Fibroblast of the aortic adventitia (primary cell): ENCODE results near the gene KLHDC4. TPM values are rescaled to one million over a fixed set of nuclear protein-coding genes. Genes with fewer than 3 reads are reported as not detected.

Experiments
- DNase-seq: peaks from one replicate; pipeline ENCODE4 v3.0.0-alpha.2; 2010; ENCODE audit warnings: low read depth
- H3K4me3 ChIP-seq: 2 replicates; pipeline ENCODE4 v1.5.1; 2011; ENCODE audit warnings: low read depth, mild to moderate bottlenecking, control low read depth, low read length, moderate library complexity
- CTCF ChIP-seq: IDR thresholded peaks from 2 replicates; pipeline ENCODE4 v1.5.1; 2011; ENCODE audit warnings: mild to moderate bottlenecking, low read length, control low read depth, inconsistent platforms; ENCODE audit not compliant: insufficient read depth
- total RNA-seq: library from RNA; depleted of rRNA; stranded (reverse); fragments of >200 nt; gene quantifications from 2 replicates; pipeline ENCODE4 v1.2.3, GENCODE V29; 2012; ENCODE audit warnings: low replicate concordance

The KLHDC4 gene
- total RNA-seq, 1 donor: 21.6 TPM

- TF ChIP-seq CTCF: no peak
- H3K4me3 ChIP-seq: no peak overlapping the region
- no peak for DNase-seq
Measured at GRCh38 chr16:87701505-87701921, 64.3 kb downstream of the KLHDC4 start.

- no peak overlapping the region for H3K4me3 ChIP-seq
- DNase-seq: no peak
- TF ChIP-seq CTCF: no peak
Measured at GRCh38 chr16:87701078-87701460, 64.7 kb downstream of the KLHDC4 start.

GRCh38 chr16:87700406-87701077, 65.2 kb downstream of the KLHDC4 start:
- DNase-seq: no peak
- TF ChIP-seq CTCF: no peak
- no peak overlapping the region for H3K4me3 ChIP-seq

GRCh38 chr16:87698676-87699199, 67.0 kb downstream of the KLHDC4 start:
- no peak for TF ChIP-seq CTCF
- no peak overlapping the region for H3K4me3 ChIP-seq

GRCh38 chr16:87698241-87698640, 67.5 kb downstream of the KLHDC4 start:
- TF ChIP-seq CTCF: no peak
- DNase-seq: no peak
- no peak overlapping the region for H3K4me3 ChIP-seq

More at GRCh38 chr16:87698676-87699199, 67.0 kb downstream of the KLHDC4 start:
- DNase-seq: no peak

- TF ChIP-seq CTCF: no peak
- H3K4me3 ChIP-seq: no peak overlapping the region
- DNase-seq: no peak
Measured at GRCh38 chr16:87697792-87698191, 68.0 kb downstream of the KLHDC4 start.

- no peak for DNase-seq
- no peak for TF ChIP-seq CTCF
- H3K4me3 ChIP-seq: no peak overlapping the region
Measured at GRCh38 chr16:87697256-87697655, 68.5 kb downstream of the KLHDC4 start.
